GM21576 (cell line): ENCODE results near the gene NHLH1.

Source experiments
- ATAC-seq: cut with Tn5 transposase; IDR thresholded peaks from one replicate; pipeline ENCODE4 v1.9.1; 2021; ENCODE audit warnings: mild to moderate bottlenecking, moderate library complexity; ENCODE audit not compliant: unreplicated experiment

NHLH1 gene

DNA sequence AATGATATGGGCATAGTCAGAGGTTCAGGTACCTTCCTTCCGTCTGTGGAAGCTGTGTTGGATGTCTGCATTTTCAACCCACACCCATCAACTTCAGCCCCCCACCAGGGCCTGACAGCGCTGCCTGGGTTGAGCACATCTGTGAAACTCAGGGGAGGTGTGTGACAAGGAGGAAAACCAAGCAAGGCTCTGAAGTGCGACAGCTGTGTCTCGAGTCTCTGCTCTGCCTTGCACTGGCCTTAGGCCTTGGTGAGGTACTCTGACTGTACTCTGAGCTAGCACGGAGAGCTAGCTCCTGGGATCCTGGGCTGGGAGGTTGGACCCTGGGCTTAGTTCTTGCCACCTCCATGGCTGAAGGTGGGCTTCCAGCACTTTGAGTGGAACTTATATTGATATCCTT lies 42.6 kb downstream of the NHLH1 start:
- no peak for ATAC-seq

DNA sequence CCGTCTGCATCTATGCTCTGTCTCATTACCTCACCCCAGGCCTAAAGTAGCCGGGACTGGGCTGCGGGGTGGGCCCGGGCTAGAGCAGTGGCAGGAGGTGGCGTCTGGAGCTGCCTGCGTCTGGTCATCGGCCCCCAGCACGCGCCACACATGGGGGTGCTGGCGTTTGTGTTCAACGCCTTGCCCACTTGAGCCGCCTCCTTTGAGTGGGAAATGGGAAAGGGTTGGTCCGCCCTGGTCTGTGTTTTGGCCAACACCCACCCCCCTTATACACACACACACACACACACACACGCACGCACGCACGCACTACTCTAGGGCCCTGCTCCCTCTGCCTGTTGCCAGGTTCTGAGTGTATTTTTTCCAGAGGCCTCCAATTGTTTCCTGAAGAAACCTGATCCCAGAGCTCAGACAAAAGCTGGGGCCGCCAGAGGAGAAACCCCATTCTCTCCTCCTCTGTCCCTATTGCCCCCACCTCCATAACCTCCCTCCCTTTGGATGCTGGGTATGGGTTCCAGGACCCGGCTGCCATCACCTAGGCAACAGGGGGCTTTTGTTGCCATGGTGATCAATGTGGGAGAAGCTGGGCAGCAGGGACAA lies 43.6 kb downstream of the NHLH1 start:
- no peak for ATAC-seq

DNA sequence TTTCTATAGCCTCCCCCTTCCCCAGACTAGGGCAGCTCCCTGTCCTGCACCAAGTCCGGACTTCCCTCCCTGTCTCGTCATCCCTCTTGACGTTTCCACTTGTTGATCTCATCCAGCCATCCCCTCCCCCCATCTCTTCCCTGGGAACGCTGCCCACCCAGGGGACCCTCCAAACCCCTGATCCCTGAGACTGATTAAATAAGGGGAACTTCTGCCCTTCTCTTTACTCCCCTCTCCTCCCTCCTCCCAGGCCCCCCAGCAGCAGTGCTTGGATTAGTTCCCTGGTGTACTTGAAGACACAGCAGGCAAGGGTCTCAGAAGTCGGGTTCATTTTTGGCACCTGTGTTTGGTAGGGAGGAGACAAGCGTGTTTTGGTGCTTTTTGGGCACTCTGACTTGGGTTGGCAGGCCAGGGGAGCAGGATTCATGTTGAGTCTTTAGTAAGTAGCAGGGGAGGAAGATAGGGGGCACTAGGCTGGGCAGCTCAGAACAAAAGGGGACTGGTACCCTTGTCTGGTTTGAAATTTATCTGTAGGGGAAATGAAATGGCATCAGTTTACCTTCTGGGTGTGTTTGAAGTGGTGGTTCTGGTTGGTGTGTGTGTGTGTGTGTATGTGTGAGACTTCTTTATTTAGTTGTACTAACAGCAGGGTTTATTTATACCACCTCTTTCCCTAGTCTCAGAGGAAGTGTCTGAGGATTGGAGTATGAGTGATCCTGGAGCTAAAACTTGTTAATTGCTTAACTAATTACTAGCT lies 44.6 kb downstream of the NHLH1 start:
- ATAC-seq: no peak

DNA sequence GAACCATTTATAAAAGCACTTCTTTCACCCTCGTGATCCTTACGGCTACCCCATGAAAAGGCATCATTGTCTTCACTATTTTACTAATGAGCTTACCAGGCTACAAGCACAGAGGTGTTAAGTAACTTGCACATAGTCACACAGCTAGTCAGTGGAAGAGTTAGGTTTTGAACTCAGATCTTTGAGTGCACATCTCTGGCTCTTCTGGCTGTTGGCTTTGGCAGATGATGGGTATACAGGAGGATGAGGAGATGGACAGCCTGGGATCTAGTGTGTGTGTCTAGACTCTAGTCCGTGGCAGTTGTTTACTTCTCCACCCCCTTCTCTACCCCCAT lies 45.1 kb downstream of the NHLH1 start:
- no peak for ATAC-seq

DNA sequence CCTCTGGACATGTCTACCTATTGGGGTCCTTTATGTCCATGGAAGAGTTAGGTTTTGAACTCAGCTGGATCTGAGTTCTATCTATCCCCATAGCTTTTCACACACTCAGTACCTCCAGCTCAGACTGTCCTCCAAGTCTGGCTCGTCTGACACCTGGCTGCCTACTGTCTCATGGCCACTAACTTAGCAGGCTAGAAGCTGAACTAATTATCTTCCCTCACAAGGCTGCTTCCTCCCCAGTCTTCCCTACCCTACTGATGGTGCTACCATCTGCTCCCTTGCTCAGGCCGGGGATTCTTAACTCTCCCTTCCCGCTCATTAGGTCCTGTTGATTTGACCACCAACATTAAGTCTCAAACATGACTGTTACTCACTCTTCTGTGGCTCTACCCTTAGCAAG lies 46.8 kb downstream of the NHLH1 start:
- no peak for ATAC-seq

DNA sequence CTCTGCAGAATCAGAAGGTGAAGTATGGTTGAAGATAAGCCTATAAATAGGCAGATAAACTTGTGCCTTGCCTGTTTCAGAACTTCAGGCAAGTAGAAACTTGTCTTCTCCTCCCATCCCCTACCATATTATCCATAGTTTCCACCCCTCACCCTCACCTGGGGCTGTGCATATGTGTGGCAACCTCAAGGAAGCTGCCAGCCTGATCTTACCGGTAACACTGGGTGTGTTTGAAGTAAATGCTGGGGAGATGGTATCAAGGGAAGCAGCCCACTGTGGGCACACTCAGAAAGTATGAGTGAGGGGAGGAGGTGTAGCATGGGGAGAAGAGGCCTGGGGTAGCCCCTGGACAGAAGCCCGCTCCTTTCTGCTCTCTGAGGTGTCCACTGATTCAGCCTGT lies 48.0 kb downstream of the NHLH1 start:
- ATAC-seq: no peak

DNA sequence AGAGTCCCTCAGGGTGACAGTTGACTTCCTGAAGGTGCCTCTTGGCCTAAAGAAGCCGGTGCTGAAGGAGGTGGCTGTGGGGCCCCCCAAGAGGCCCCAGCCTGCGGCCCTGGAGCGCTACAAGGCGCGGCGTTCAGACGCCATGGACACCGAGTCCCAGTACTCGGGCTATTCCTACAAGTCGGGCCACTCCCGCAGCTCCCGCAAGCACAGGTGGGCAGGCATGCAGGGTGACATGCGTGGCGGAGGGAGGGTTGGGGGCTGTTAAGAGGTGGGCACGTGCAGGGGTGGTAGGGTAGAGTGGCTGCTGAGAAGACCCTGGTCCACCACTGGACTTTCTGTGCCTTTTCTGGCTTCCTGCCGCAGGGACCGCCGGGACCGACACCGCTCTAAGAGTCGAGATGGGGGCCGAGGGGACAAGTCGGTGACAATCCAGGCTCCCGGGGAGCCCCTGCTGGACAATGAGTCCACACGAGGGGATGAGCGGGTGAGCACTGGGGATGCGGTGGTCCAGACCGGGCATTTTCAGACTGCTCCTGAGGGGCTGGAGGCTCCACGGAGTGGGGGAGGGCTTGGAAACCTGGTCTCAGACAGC lies 48.9 kb downstream of the NHLH1 start:
- no peak for ATAC-seq

DNA sequence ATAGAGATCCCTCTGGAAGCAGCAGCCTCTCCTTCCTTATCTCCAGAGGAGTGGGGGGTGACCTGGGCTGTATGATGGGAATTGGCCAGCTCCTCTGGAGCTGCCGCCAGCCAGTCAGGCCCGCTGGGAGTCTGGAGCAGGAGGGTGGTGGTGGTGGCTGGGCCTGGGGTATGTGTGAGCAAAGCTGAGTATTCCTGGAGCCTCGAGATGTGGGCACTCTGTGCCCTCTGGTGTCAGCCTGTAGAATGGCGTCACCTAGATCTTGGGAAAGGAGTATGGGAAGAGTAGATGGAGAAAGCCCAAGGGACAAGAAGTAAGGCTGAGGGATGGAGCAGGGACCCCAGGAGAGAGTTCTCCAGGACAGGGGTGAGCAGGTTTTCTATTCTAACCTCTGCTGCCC lies 49.5 kb downstream of the NHLH1 start:
- no peak for ATAC-seq

DNA sequence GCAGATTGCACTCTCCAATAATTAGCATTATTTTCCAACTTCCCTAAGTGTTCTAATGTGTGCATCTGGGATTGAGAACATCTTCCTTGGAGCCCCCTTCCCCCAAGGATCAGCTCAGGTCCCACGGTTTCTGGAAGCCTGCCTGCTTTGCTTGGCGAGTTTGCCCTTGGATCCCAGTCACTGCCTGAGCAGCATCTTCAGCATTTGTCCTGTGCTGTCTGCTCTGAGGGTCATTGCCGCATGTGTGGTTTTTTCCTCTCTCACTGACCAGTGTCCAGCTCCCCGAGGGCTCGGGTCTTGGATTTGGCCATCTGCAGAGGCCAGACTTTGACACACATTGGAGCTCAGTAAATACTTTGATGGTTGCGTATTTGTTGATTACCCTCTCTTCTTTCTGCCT lies 51.6 kb downstream of the NHLH1 start:
- no peak for ATAC-seq

DNA sequence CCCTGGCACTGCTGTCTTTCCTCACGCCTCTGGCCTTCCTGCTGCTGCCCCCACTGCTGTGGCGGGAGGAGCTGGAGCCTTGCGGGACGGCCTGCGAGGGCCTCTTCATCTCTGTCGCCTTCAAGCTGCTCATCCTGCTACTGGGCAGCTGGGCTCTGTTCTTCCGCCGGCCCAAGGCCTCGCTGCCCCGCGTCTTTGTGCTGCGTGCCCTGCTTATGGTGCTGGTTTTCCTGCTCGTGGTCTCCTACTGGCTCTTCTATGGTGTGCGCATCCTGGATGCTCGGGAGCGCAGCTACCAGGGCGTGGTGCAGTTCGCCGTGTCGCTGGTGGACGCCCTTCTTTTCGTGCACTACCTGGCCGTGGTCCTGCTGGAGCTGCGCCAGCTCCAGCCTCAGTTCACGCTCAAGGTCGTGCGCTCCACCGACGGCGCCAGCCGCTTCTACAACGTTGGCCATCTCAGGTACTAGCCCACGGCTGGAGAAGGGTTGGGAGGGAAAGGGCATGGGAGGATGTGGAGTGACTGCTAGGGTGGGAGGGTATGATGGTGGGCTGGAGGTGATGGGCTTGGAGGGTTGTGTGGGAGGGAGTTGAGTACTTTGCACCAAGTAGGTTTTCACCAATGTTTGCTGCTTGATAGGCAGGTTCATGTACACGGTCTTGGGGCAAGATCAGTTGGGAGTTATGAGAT lies 52.4 kb downstream of the NHLH1 start:
- ATAC-seq: no peak

DNA sequence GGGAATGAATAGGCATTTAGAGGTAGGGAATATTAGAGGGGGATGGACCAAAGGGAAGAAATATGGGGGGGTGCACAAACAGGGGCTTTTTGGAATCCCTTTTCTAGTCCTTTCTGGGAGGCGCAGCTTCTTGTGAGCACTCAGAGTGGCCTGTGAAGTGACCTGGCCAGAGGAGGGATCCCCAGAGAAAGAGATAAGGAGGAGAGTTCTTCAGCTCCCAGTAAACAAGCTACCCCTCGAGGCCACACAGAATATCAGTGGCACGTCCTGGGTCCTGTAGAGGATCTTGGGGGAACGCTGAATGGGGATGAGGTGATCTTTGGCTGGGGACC lies 52.9 kb downstream of the NHLH1 start:
- ATAC-seq: no peak

DNA sequence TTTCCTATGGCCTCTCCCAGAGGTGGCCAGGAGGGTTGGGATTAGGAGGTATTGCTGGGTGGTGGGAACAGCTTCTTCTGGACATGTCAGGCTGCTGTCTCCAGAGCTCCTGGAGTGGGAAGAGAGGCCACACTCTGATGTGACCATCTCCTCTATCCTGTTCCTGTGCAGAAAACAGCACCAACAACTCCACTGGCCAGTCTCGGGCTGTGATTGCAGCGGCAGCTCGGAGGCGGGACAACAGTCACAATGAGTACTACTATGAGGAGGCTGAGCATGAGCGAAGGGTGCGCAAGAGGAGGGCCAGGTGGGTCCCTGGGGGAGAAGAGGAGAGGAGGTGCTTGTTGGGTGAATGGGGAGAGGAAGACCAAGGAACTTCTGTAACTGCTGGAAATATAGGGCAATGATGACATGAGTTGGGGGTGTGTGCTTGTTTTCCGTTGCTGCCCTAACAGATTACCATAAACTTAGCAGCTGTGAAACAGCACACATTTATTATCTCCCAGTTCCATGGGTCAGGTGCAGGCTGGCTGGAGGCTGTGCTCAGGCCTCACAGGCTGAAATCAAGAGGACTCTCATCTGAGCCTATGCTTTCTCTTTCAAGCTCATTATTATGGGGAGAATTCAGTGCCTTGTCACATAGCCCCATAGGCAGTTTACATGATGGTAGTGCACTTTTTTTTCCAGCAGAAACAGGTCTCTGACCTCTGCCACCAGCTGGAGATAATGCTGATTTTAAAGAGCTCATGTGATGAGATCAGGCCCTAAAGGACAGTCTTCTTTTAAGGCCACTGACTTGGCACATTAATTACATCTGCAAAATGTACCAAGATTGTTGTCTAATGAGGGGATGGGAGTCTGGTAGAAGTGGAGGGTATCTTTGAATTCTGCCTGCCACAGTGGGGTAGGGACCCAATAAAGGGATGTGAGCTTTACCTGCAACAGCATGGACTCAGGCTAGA lies 54.3 kb downstream of the NHLH1 start:
- no peak for ATAC-seq

DNA sequence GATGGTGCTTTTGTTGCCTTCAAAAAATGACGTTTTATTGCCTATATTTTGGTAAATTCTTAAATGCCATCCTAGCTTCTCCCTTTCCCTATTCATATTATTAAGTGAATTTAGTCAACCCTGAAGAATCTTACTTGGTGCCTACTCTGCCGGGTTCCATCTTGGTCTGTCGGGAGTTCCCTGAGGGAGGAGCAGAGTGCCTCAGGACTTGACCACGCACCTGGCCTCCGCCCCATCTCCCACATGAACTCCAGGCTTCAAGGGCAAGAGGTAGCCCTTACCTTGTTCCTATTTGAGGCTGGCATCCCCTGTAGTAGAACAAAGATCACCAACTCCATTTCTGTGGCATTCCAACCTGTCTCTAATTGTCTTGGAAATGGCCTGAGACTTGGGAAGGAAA lies 55.0 kb downstream of the NHLH1 start:
- ATAC-seq: no peak
